PC-9 (cell line): ENCODE data around the gene LDHAL6B. TPM values are rescaled to one million over a fixed set of nuclear protein-coding genes. Genes with fewer than 3 reads are reported as not detected.

Experiments used
- BruUV-seq: library from RNA; stranded (reverse); fragments of 400-500 nt; replicated peaks from 2 replicates; lab custom pipeline; 2021; lab: Mats Ljungman, UMichigan
- CTCF ChIA-PET: fragments of 300-600 bp; sonication (Branson Sonifier 250); formaldehyde crosslinking; loops from one replicate; lab custom pipeline; 2022; ENCODE audit warnings: antibody characterized with exemption; lab: Charles Lee
- POLR2A ChIA-PET: fragments of 300-600 bp; sonication (Branson Sonifier 250); formaldehyde crosslinking; loops from one replicate; lab custom pipeline; 2022; ENCODE audit warnings: antibody characterized with exemption; ENCODE audit not compliant: unreplicated experiment; lab: Charles Lee
- DNase-seq, 2 experiments: peaks; one replicate each; pipeline versions ENCODE4 v3.0.0 to v3.0.0-alpha.2; 2015 to 2022; ENCODE audit warnings: mixed read lengths in 1 of 2
- H2AFZ ChIP-seq: fragments of 200-600 bp; sonication (generic); 2 replicates; pipeline ENCODE4 v1.8.1; 2017; ENCODE audit warnings: antibody characterized with exemption
- H3F3A ChIP-seq: fragments of 200-600 bp; sonication (generic); 2 replicates; pipeline ENCODE4 v1.8.1; 2017; ENCODE audit warnings: antibody characterized with exemption, mild to moderate bottlenecking, low read depth; ENCODE audit not compliant: insufficient read depth
- H3K27ac ChIP-seq: fragments of 200-600 bp; sonication (generic); 2 replicates; pipeline ENCODE4 v1.6.1; 2016; ENCODE audit warnings: mixed run types
- H3K27me3 ChIP-seq: fragments of 200-600 bp; sonication (generic); 2 replicates; pipeline ENCODE4 v1.6.1; 2016; ENCODE audit warnings: low read depth, mixed run types; ENCODE audit not compliant: insufficient read depth
- H3K36me3 ChIP-seq: fragments of 200-600 bp; sonication (generic); 2 replicates; pipeline ENCODE4 v1.6.1; 2016; ENCODE audit warnings: low read depth, mixed run types
- H3K4me1 ChIP-seq: fragments of 200-600 bp; sonication (generic); replicated peaks from 2 replicates; pipeline ENCODE4 v1.6.1; 2016; ENCODE audit warnings: mixed run types; ENCODE audit not compliant: insufficient read depth
- H3K4me2 ChIP-seq: fragments of 200-600 bp; sonication (generic); 2 replicates; pipeline ENCODE4 v1.6.1; 2017; ENCODE audit warnings: mixed run types
- H3K4me3 ChIP-seq: fragments of 200-600 bp; sonication (generic); 2 replicates; pipeline ENCODE4 v1.6.1; 2016; ENCODE audit warnings: mixed run types
- H3K79me2 ChIP-seq: fragments of 200-600 bp; sonication (generic); 2 replicates; pipeline ENCODE4 v1.6.1; 2017; ENCODE audit warnings: low read depth, mixed run types
- H3K9me2 ChIP-seq: fragments of 200-600 bp; sonication (generic); 2 replicates; pipeline ENCODE4 v1.8.1; 2017; ENCODE audit warnings: mild to moderate bottlenecking; ENCODE audit not compliant: insufficient read depth
- H3K9me3 ChIP-seq: fragments of 200-600 bp; sonication (generic); 2 replicates; pipeline ENCODE4 v1.8.1; 2016; ENCODE audit warnings: low read depth; ENCODE audit not compliant: insufficient read depth
- H4K20me1 ChIP-seq: fragments of 200-600 bp; sonication (generic); 2 replicates; pipeline ENCODE4 v1.8.1; 2017; ENCODE audit not compliant: insufficient read depth
- EZH2 ChIP-seq: fragments of 200-600 bp; sonication (generic); IDR thresholded peaks from 2 replicates; pipeline ENCODE4 v1.8.0; 2017; ENCODE audit warnings: antibody characterized with exemption, low read depth
- intact Hi-C: fragments of 100-400 bp; cut with micrococcal nuclease; formaldehyde crosslinking; loops from one replicate; pipeline ENCODE4 v1.10.0; 2022; ENCODE audit not compliant: unreplicated experiment
- microRNA-seq: library from miRNA; unstranded; fragments of <30 nt; microRNA quantifications from one replicate; pipeline ENCODE4 v1.2.0, GENCODE V29; 2021; ENCODE audit warnings: borderline number of aligned reads, borderline replicate concordance
- total RNA-seq: library from RNA; stranded (reverse); gene quantifications from 2 replicates; pipeline ENCODE4 v1.2.3, GENCODE V29; 2021
- TF ChIP-seq, protein P1 (sequence below): fragments of 200-600 bp; sonication (generic); conservative IDR thresholded peaks from 2 replicates; pipeline ENCODE4 v1.6.1; 2017; ENCODE audit warnings: mixed run types, antibody characterized with exemption, mild to moderate bottlenecking, moderate library complexity

Gene LDHAL6B
- total RNA-seq, 1 experiment from 2014 or later: not detected

GRCh38 chr15:59257140-59257539, 50.5 kb downstream of the LDHAL6B start:
- Histone ChIP-seq H3F3A (peaks cover 55% of the 10 kb centered on the region), H3K9me3 (no peaks in the 10 kb centered on the region), H3K4me3 (no peak overlapping the region), H2AFZ (no peak overlapping the region), H3K79me2 (peaks cover 43% of the 10 kb centered on the region), H3K27ac (peak overlapping the region; percentile 90), H3K27me3 (no peaks in the 10 kb centered on the region), H4K20me1 (no peaks in the 10 kb centered on the region), H3K9me2 (no peaks in the 10 kb centered on the region), H3K4me1 (peaks cover 54% of the 10 kb centered on the region), H3K36me3 (peaks cover 20% of the 10 kb centered on the region; the same call in 1 of the 2 replicates), H3K4me2 (peak overlapping the region; percentile 67)
- CTCF ChIA-PET: interaction anchor here (0.6 to 1.4 kb wide), 2 partner anchors 28 to 110 kb away, joined by 3 to 9 read pairs; no protein-coding TSS in a partner anchor
- no peak for DNase-seq
- TF ChIP-seq EZH2: no peak
- TF ChIP-seq, protein P1, sequence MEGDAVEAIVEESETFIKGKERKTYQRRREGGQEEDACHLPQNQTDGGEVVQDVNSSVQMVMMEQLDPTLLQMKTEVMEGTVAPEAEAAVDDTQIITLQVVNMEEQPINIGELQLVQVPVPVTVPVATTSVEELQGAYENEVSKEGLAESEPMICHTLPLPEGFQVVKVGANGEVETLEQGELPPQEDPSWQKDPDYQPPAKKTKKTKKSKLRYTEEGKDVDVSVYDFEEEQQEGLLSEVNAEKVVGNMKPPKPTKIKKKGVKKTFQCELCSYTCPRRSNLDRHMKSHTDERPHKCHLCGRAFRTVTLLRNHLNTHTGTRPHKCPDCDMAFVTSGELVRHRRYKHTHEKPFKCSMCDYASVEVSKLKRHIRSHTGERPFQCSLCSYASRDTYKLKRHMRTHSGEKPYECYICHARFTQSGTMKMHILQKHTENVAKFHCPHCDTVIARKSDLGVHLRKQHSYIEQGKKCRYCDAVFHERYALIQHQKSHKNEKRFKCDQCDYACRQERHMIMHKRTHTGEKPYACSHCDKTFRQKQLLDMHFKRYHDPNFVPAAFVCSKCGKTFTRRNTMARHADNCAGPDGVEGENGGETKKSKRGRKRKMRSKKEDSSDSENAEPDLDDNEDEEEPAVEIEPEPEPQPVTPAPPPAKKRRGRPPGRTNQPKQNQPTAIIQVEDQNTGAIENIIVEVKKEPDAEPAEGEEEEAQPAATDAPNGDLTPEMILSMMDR: no peak
- POLR2A ChIA-PET: interaction anchor here (0.6 kb wide), 1 partner anchor 16 kb away, joined by 4 read pairs; no protein-coding TSS in a partner anchor
- intact Hi-C loops: no loop called here
- no TSS peak for BruUV-seq

Small RNA genes lying within 50 kb of the gene (microRNA-seq; reads per million reads assigned to microRNA genes)
- gene MIR2116: 8.8 reads per million, percentile 13 among the genes with 10 or more reads in this experiment

Other genes with a start within 250 kb of the LDHAL6B start
- gene RNF111, start 219.2 kb upstream of the LDHAL6B start, total RNA-seq: 30.2 and 37.7 TPM in 2 replicates
- 77.1 and 99.2 TPM in 2 replicates for gene CCNB2, start 101.7 kb upstream of the LDHAL6B start, total RNA-seq
- 156 and 213 TPM in 2 replicates for gene MYO1E, start 166.0 kb downstream of the LDHAL6B start, total RNA-seq
- gene FAM81A, start 231.3 kb downstream of the LDHAL6B start, total RNA-seq: 7.0 TPM in 2 replicates